H1 (cell line): ENCODE data around the gene WSCD2.

Source experiments
- RFX5 ChIP-seq: IDR thresholded peaks from 2 replicates; pipeline ENCODE4 v1.6.1; 2011; ENCODE audit warnings: low read depth, low read length, improper control_type of control experiment, borderline replicate concordance
- TAF7 ChIP-seq: optimal IDR thresholded peaks from 2 replicates; pipeline ENCODE3; 2011; ENCODE audit warnings: low read depth, mild to moderate bottlenecking, inconsistent platforms, low read length, moderate library complexity, borderline replicate concordance
- TF ChIP-seq, protein P1 (sequence below), 3 experiments: IDR thresholded peaks; 1 replicate in 2 of 3; 2 replicates in 1 of 3; pipeline versions ENCODE4 v1.5.1 to v1.6.1; 2011; ENCODE audit warnings: low read length in 3 of 3, mild to moderate bottlenecking in 3 of 3, inconsistent platforms in 2 of 3, low read depth in 1 of 3, moderate library complexity in 1 of 3; ENCODE audit not compliant: insufficient read depth in 1 of 3; ENCODE audit errors: control extremely low read depth in 1 of 3

DNA sequence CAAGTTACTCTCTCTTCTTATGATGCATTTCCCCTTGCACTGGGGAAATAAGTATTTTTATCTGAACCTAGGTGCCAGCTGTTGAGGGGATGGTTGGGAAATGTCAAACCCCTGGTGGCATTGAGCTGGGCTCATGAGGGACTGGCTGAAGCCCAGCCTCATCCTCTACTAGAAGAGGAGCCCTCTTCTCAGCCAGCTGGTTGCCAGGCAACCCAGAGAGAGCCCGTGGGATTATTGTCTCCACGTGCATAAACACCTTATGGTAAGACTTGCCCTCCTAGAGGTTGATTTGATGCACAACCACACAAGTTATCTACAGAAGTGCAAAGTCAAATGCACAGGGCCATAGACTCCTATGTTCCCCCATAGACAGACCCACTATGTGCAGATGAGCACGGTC lies 89.8 kb downstream of the WSCD2 start:
- no peak for TF ChIP-seq TAF7
- TF ChIP-seq, protein P1, sequence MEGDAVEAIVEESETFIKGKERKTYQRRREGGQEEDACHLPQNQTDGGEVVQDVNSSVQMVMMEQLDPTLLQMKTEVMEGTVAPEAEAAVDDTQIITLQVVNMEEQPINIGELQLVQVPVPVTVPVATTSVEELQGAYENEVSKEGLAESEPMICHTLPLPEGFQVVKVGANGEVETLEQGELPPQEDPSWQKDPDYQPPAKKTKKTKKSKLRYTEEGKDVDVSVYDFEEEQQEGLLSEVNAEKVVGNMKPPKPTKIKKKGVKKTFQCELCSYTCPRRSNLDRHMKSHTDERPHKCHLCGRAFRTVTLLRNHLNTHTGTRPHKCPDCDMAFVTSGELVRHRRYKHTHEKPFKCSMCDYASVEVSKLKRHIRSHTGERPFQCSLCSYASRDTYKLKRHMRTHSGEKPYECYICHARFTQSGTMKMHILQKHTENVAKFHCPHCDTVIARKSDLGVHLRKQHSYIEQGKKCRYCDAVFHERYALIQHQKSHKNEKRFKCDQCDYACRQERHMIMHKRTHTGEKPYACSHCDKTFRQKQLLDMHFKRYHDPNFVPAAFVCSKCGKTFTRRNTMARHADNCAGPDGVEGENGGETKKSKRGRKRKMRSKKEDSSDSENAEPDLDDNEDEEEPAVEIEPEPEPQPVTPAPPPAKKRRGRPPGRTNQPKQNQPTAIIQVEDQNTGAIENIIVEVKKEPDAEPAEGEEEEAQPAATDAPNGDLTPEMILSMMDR (IDR thresholded peaks at IDR 0.05; ENCODE audit: control extremely low read depth in 1 of 3, insufficient read depth in 1 of 3, low read depth in 1 of 3, low read length in 3 of 3) = no peak
- no peak for TF ChIP-seq RFX5
